CD4-positive, alpha-beta T cell (primary cell): ENCODE results near the gene DNAH17. TPM values are rescaled to one million over a fixed set of nuclear protein-coding genes. Genes with fewer than 3 reads are reported as not detected.

Experiments used
- ATAC-seq: fragments of 200-7000 bp; cut with Tn5 transposase; one replicate; pipeline ENCODE4 v1.10.0; 2022; ENCODE audit warnings: mild to moderate bottlenecking; ENCODE audit not compliant: poor library complexity
- CTCF ChIA-PET: fragments of 350-600 bp; sonication (Branson Sonifier 250); formaldehyde crosslinking; loops from one replicate; lab custom pipeline; 2021; ENCODE audit warnings: antibody characterized with exemption, inconsistent platforms; lab: Charles Lee
- POLR2A ChIA-PET: fragments of 350-600 bp; sonication (Branson Sonifier 250); formaldehyde crosslinking; loops from one replicate; lab custom pipeline; 2021; ENCODE audit warnings: antibody characterized with exemption, inconsistent platforms; lab: Charles Lee
- DNase-seq, 14 experiments: peaks; one replicate each; pipeline ENCODE4 v3.0.0-alpha.2; 2013 to 2020; ENCODE audit warnings: mixed read lengths in 2 of 14
- H3K27ac ChIP-seq, 2 donors: one replicate each; pipeline versions ENCODE4 v1.5.1 to v1.7.0; 2013; ENCODE audit warnings: low read length in 2 of 2, low read depth in 1 of 2, mild to moderate bottlenecking in 1 of 2
- H3K27me3 ChIP-seq, 2 experiments: 1 replicate in 1 of 2; 2 replicates in 1 of 2; pipeline versions ENCODE4 v1.6.1 to v1.7.0; 2013; ENCODE audit warnings: low read length in 2 of 2, control low read depth in 1 of 2, mild to moderate bottlenecking in 1 of 2, moderate library complexity in 1 of 2; ENCODE audit not compliant: insufficient read depth in 2 of 2, control insufficient read depth in 1 of 2
- H3K36me3 ChIP-seq: one replicate; pipeline ENCODE4 v1.6.1; 2013; ENCODE audit warnings: low read length, control low read depth; ENCODE audit not compliant: insufficient read depth
- H3K4me1 ChIP-seq: one replicate; pipeline ENCODE4 v1.6.1; 2013; ENCODE audit warnings: low read length, control low read depth; ENCODE audit not compliant: insufficient read depth
- H3K4me3 ChIP-seq: one replicate; pipeline ENCODE4 v1.5.1; 2013; ENCODE audit warnings: mild to moderate bottlenecking, low read length, moderate library complexity
- H3K9me3 ChIP-seq, 2 experiments: 1 replicate in 1 of 2; 2 replicates in 1 of 2; pipeline versions ENCODE4 v1.6.1 to v1.7.0; 2013; ENCODE audit warnings: low read length in 2 of 2, mild to moderate bottlenecking in 2 of 2, control low read depth in 1 of 2, moderate library complexity in 1 of 2; ENCODE audit not compliant: control insufficient read depth in 1 of 2, insufficient read depth in 1 of 2
- H3K27ac Mint-ChIP-seq: one replicate; pipeline ENCODE4 v1.8.0; 2020; ENCODE audit warnings: mixed read lengths
- H3K27me3 Mint-ChIP-seq: one replicate; pipeline ENCODE4 v1.8.0; 2021; ENCODE audit warnings: mixed read lengths
- H3K36me3 Mint-ChIP-seq: one replicate; pipeline ENCODE4 v1.8.0; 2021; ENCODE audit warnings: low read depth, mixed read lengths
- H3K4me1 Mint-ChIP-seq: one replicate; pipeline ENCODE4 v1.8.0; 2021; ENCODE audit warnings: low read depth, mixed read lengths
- H3K4me3 Mint-ChIP-seq: one replicate; pipeline ENCODE4 v1.8.0; 2020; ENCODE audit warnings: mild to moderate bottlenecking, mixed read lengths
- H3K9me3 Mint-ChIP-seq: one replicate; pipeline ENCODE4 v1.8.0; 2020; ENCODE audit warnings: mixed read lengths
- intact Hi-C, 2 experiments: fragments of 100-400 bp; cut with DNase I in 1 of 2; cut with micrococcal nuclease in 1 of 2; formaldehyde crosslinking; loops; one replicate each; pipeline versions ENCODE4 v1.15.1 to v1.9.0; 2023 to 2025; cut with DNase I, micrococcal nuclease
- total RNA-seq, 174 experiments: library from RNA in 2 of 174; stranded (reverse) in 2 of 174; gene quantifications; one replicate each; pipeline ENCODE4 v1.2.3 and lab custom pipeline; 2021 to 2026
- TF ChIP-seq, protein P1 (sequence below): fragments of 200-600 bp; IDR thresholded peaks from one replicate; pipeline ENCODE4 v1.8.0; 2022; ENCODE audit warnings: antibody characterized with exemption, mild to moderate bottlenecking

Gene DNAH17
- total RNA-seq, 2 experiments from 2014 or later, result 0.14 TPM; not detected in 1

DNA sequence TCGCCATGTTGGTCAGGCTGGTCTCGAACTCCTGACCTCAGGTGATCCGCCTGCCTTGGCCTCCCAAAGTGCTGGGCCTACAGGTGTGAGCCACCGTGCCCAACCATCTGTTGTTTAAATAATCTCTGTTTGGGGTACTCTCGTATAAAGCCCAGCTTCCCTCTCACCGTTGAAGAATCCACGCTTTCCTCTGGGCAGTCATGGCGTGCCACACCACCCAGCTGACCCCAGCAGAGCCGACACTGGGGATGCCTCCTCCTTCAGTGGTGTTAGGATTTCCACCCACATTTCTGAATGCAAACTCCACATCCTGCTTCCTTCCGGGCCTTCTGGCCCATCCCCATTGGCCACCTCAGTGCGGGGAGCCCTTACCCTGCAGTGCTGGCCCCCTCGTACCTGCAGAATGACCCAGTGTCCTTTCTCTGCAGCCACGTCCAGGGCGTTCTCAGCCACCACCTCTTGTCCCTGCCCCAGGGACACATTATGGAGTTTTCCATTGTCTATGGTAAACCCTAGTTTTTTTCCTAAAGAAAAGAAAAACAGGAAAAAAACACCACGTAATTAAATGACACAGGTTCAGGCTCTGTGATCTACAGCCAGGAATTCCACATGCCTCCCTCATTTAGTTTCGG is 138.4 kb downstream of the DNAH17 start:
- Histone ChIP-seq H3K4me3 (no peak overlapping the region), H3K36me3 (no peaks in the 10 kb centered on the region), H3K27me3 (no peaks in the 10 kb centered on the region), H3K9me3 (no peaks in the 10 kb centered on the region), H3K27ac (no peak overlapping the region), H3K4me1 (no peaks in the 10 kb centered on the region)
- Mint-ChIP-seq H3K27me3 (no peaks in the 10 kb centered on the region), H3K36me3 (no peaks in the 10 kb centered on the region), H3K9me3 (no peaks in the 10 kb centered on the region), H3K4me1 (no peaks in the 10 kb centered on the region), H3K27ac (no peak overlapping the region), H3K4me3 (no peak overlapping the region)
- intact Hi-C loops, result no loop called here
- no peak for DNase-seq
- ChIA-PET POLR2A (no interaction called here), CTCF (no interaction called here)
- TF ChIP-seq, protein P1, sequence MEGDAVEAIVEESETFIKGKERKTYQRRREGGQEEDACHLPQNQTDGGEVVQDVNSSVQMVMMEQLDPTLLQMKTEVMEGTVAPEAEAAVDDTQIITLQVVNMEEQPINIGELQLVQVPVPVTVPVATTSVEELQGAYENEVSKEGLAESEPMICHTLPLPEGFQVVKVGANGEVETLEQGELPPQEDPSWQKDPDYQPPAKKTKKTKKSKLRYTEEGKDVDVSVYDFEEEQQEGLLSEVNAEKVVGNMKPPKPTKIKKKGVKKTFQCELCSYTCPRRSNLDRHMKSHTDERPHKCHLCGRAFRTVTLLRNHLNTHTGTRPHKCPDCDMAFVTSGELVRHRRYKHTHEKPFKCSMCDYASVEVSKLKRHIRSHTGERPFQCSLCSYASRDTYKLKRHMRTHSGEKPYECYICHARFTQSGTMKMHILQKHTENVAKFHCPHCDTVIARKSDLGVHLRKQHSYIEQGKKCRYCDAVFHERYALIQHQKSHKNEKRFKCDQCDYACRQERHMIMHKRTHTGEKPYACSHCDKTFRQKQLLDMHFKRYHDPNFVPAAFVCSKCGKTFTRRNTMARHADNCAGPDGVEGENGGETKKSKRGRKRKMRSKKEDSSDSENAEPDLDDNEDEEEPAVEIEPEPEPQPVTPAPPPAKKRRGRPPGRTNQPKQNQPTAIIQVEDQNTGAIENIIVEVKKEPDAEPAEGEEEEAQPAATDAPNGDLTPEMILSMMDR, result no peak
- no peak for ATAC-seq

GRCh38 chr17:78438271-78438691 is 138.9 kb downstream of the DNAH17 start:
- Mint-ChIP-seq H3K27me3 (no peaks in the 10 kb centered on the region), H3K4me1 (no peaks in the 10 kb centered on the region), H3K36me3 (no peaks in the 10 kb centered on the region), H3K27ac (no peak overlapping the region), H3K9me3 (no peaks in the 10 kb centered on the region), H3K4me3 (no peak overlapping the region)
- TF ChIP-seq, protein P1, result no peak
- no peaks in the 10 kb centered on the region for H3K27me3 ChIP-seq
- no peaks in the 10 kb centered on the region for H3K9me3 ChIP-seq
- H3K4me1 ChIP-seq, result no peaks in the 10 kb centered on the region
- ATAC-seq, result peak; percentile 51
- no peak overlapping the region for H3K27ac ChIP-seq
- ChIA-PET CTCF (no interaction called here), POLR2A (no interaction called here)
- DNase-seq, result no peak
- H3K4me3 ChIP-seq, result no peak overlapping the region
- intact Hi-C loops, result no loop called here
- H3K36me3 ChIP-seq, result no peaks in the 10 kb centered on the region

GRCh38 chr17:78437508-78438169 is 139.6 kb downstream of the DNAH17 start:
- ATAC-seq (no peak), DNase-seq (no peak)
- H3K4me1 Mint-ChIP-seq, result no peaks in the 10 kb centered on the region
- ChIA-PET CTCF (no interaction called here), POLR2A (no interaction called here)
- Histone ChIP-seq H3K27me3 (no peaks in the 10 kb centered on the region), H3K4me3 (no peak overlapping the region), H3K9me3 (no peaks in the 10 kb centered on the region), H3K4me1 (no peaks in the 10 kb centered on the region), H3K27ac (no peak overlapping the region), H3K36me3 (no peaks in the 10 kb centered on the region)
- no peak overlapping the region for H3K27ac Mint-ChIP-seq
- no peaks in the 10 kb centered on the region for H3K36me3 Mint-ChIP-seq
- intact Hi-C loops, result no loop called here
- no peaks in the 10 kb centered on the region for H3K27me3 Mint-ChIP-seq
- TF ChIP-seq, protein P1, result no peak
- H3K9me3 Mint-ChIP-seq, result no peaks in the 10 kb centered on the region
- H3K4me3 Mint-ChIP-seq, result no peak overlapping the region
